HG03520 (cell line): ENCODE results near the gene MTMR2.
"Not testable (repeated sequence)": the region's sequence is repeated elsewhere in the genome, so short reads cannot be mapped to it uniquely, and the experiment has no call there.

Experiments
- ATAC-seq: cut with Tn5 transposase; IDR thresholded peaks from one replicate; pipeline ENCODE4 v1.9.1; 2021; ENCODE audit warnings: mild to moderate bottlenecking, moderate library complexity; ENCODE audit not compliant: unreplicated experiment

Gene MTMR2

DNA sequence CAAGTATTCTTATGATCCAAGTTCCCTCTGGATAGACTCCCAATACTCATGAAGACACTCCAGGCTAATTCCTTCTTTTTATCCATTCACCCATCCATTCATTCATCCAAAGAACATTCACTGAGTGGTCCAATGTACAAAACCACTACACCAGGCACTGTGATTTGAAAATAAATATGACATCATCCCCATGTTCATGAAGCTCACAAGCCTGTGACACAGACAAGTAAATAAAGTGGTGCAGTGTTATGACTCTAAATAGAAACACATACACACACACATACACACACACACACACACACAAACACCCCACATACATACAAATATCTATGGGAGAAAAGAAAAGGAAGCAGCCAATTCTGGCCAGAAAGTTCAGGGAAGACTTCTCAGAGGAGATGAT is 35.5 kb downstream of the MTMR2 start:
- ATAC-seq: no peak

DNA sequence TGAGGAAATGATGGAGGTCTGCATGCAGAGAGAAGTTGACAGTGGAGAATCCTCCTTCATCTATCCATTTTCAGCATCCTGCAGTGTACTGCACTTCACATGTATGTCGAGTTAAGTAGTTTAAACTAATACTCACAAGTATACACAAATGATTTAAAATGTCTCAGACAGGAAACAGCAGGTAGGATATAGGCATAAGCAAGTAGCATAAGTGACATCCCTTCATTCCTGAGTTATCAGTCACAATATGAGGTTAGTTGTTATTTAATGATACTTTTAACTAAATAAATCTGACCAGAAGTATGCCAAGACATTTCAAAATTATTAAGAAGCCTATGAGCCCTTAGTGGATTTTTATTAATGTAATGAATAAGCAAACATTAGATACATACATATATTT is 37.4 kb downstream of the MTMR2 start:
- ATAC-seq: no peak

DNA sequence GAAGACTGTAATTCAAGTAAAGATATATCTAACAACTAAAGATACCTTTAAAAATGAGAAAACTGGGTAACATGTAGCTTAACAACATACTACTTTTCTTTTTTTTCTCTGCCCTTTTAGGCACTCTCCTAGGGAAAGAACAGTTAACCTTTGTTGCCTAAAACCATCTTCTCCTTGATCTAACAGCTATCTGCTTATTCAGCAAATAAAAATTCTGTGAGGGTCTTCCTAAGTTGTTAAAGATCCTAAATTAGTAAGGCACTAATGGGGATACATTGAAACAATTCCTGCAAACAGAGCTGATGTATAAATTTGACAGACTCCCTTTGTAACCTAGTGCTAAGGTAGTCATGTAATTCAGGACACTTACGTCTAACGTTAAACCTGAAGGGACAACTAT is 39.1 kb downstream of the MTMR2 start:
- no peak for ATAC-seq

DNA sequence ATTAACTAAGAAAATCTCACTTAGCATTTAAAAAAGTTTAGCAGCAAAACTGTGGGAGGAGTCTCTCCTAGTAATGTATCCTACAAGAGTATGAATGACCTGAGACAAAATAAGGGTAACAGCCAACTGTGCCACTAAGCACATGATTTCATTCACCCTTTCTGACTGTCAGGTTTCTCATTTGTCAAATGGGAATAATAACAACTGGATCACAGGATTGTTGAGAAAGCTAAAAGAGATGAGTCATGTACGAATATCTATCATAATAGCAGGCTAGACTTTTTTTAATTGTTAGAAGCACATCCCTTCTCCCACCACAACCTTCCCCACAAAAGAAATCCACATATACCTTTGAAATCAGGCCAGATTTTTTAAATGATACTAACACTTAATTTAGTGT is 39.5 kb downstream of the MTMR2 start:
- ATAC-seq: no peak

DNA sequence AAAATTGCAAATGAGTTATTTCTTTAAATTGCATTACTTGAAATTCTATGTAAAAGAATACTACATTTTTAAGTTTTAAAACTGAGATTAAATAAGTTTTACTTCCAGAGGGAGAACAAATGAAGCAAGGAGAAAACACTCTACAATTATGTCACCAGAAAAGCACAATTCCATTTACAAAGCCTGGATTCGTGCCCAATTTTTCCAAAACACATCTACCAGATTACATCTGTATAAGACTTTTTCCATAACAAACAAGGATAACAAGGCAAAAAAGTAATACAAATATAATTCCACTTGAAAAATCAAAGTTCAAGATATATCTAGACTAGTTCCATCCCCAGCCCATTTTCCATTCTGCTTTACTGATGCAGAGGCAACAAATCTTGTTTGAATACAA is 40.5 kb downstream of the MTMR2 start:
- no peak for ATAC-seq

DNA sequence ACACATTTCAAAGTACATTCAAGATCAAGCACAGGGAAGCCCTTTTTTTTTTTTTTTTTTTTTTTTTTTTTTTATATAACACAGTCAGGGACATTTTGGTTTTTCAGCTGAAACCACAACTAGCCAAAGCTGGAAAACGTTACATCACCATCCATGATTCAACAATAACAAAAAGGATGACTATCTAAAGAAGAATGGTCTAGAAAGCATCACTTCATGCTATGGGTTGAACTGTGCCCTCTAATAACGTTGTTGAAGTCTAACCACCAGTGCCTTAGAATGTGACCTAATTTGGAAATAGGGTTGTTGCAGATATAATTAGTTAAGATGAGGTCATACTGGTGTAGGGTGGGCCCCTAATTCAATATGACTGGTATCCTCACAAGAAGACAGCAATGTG is 46.6 kb downstream of the MTMR2 start:
- no peak for ATAC-seq

DNA sequence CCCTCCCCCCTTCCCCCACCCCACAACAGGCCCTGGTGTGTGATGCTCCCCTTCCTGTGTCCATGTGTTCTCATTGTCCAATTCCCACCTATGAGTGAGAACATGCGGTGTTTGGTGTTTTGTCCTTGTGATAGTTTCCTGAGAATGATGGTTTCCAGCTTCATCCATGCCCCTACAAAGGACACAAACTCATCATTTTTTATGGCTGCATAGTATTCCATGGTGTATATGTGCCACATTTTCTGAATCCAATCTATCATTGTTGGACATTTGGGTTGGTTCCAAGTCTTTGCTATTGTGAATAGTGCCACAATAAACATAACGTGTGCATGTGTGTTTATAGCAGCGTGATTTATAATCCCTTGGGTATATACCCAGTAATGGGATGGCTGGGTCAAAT is 53.0 kb downstream of the MTMR2 start:
- not testable (repeated sequence) for ATAC-seq

DNA sequence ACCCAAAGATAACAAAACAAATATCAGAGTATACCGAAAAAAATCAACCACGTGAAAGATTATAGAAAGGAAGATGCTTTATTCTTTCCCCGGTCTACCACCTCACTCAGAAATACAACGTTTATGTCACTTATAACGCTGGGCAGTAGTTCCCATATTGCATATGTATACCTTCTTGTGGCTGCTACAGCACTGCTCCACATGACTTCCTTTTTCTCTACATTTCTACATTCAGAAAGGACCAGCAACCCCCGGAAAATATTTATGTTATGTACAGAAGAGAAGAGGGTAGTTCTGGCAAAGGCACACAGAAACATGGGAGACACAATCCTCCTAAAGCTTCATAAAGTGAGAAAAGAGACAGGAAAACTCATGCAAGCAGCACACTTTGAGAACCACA is 56.8 kb downstream of the MTMR2 start:
- no peak for ATAC-seq

DNA sequence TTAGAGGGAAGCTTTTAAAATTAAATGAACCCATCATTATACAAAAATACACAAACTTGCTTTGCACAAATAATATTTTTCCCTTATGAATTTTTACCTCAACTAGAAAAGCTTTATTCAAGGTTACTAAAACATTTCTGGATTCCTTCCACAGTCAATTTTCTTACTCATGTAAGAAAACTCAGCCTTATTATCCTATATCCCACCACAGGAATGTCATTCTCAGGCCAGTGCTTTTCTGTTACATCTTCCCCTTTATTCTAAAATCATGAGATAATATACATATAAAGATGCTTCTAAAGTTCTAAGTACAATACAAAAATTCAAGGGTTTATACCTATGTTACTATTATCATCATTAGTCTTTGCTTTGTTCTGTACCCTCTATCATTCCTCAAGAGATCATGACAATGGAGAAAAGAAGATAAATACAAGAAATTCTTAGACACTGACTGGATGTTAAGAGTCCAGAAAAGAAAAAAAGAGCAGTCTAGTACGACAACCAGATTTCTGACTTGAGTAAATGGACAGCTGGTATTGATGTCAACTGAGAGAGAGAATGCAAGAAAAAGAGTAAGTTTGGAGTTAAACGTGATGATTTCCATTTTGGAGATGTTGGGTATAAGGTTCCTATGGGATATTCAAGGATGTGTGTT is 60.3 kb downstream of the MTMR2 start:
- ATAC-seq: no peak

DNA sequence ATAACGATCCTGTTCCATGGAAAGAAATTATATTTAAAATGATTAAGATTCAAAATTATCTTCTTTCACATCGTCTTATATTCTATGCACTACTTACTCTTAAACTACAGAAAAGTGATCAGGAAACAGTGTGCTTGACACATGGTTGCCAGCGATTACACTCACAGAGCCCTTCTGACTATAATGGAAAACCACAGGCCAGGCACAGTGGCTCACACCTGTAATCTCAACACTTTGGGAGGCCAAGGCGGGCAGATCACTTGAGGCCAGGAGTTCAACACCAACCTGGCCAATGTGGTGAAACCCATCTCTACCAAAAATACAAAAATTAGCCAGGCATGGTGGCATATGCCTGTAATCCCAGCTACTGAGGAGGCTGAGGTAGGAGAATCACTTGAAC is 63.9 kb downstream of the MTMR2 start:
- ATAC-seq: not testable (repeated sequence)

DNA sequence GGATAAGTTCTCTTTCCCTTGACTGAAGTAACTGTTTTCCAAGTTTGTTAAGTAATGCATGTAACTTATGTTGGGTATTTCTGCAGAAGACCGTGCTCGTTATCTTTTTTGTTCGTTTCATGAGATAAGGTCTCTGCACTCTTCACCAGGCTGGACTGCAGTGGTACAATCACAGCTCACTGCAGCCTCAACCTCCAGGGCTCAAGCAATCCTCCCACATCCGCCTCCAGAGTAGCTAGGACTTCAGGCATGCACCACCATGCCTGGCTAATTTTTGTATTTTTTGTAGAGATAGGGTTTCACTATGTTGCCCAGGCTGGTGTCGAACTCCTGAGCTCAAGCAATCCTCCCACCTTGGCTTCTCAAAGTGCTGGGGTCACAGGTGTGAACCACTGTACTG is 69.5 kb downstream of the MTMR2 start:
- not testable (repeated sequence) for ATAC-seq

DNA sequence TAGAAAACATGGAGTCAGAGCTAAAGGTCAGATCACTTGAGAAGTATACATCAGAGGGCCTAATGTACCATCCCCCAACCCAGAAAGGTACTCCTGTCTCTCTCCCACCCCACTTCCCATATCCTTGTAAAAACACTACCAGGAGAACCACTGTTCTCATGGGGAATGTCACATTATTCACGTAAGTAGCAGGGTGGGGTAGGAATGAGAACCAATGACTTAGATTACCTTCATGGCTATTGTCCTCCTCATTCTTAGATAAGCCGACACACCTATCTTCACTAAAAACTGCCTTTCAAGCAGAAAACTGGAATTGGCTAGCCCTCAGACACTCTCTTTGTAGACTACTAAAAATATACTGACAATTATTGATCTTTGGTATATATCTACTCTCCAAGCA is 70.0 kb downstream of the MTMR2 start:
- no peak for ATAC-seq

DNA sequence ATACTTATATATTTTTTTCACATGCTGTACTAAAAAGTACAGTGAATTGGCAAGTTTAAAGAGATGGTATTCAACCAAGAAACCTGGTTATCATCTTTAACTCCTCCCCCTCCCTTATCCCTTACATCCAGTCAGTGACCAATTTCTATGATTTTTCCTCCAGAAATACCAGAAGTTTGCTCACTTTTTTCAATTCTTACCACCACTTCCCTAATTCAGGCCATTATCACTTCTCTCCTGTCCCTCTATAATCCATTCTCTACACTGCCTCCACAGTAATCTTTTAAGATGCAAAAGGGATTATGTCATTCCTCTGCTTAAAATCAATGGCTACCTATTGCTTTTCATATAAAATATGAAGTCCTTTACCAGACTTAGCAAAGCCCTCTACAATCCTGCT is 70.8 kb downstream of the MTMR2 start:
- ATAC-seq: no peak

DNA sequence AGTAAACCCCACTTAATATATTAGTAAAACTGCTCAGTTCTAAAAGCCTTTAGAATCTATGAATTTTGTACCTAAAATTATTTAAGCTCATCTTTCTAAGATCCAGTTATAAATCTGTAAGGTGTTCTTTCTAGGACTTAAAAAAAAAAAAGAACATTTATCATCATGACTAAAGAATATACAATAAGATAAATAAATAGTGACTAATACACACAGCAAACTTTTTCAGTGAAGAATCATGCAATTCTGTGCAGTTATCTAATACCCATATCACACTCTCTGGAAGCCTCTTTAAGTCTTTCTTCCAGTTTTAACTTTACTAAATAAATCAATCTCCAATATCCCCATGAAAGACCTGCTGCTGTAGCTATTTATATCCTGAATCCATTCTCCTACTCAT is 73.8 kb downstream of the MTMR2 start:
- no peak for ATAC-seq

DNA sequence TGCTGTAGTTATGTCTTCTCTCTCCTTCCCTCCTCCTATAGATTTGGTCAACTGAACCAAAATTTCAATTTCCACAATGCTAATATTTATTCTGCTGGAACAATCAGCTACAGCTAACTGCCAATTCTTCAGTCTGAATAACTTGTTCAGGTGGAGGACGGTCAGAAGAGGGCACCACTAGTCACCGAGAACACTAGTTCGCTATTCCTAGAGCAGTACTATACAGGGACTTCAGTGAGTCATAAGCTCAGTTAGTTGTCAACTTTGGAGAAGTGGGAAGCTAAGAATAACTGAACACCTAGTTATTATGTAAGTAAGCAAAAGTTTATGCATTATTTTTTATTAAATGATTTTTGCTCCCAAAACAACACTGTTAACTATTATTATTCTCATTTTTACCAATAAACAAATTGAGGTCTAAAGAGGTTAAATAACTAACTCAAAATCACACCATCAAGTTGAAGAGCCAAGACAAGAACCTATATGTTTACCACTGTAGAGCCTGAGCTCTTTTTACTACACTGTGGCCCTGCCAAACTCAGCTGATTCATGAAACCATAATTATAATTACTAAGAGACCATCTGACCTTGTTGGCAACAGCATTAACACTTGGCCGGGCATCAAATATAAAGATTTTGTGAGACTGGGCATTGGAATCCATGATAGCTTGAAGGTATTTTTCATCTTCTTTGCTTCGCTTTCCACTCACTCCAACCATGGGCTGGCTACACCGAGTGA is 74.7 kb downstream of the MTMR2 start:
- no peak for ATAC-seq

DNA sequence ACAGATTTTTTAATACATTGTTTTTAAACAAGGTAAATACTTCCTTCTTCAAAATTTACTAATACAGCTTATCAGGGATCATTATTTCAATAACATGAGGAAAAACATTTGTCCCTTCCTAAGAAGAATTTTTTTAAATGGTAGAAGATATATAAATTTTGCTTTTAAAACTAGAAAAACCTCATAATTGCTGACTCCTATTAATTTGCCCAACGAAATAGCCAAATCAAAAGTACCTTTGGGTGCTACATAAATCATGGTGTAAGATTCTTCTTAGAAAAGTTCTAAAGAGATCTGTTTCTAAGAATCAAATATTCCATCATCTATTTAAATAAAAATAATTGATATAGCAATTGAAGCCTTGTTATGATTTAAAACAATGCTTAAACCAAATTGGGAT is 78.7 kb downstream of the MTMR2 start:
- no peak for ATAC-seq

DNA sequence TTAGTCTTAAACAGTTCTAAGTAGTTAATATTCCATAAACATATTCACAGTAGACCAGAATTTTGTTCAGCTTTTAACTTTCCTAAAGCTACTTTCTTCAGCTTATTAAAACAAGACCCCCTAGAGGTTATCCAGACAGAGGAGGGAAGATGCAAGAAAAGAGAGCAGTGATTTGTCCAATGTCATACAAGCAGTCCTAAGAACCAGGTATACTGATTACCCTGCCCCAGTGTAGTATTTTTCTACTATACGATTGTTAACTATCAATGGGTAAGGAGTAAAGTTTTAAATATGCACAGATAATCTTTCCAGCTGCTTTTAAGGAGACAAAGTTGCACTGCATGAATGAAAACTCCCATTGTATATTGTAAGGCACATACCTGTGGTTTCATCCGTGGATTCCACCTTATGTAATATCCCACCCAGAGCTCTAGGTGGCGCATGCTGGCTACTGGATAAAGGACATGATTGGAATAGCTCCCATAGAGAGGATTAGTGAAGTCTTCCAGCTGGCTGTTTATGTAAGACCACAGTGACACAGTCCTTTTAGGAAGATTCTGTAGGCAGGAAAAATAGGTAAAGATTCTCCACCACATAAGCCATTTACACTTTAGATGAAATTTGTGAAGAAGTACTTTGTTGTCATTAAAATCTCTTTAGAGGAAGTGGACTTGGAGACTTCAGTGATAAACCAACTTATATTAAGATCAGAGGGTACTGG is 88.0 kb downstream of the MTMR2 start:
- ATAC-seq: peak; percentile 88

DNA sequence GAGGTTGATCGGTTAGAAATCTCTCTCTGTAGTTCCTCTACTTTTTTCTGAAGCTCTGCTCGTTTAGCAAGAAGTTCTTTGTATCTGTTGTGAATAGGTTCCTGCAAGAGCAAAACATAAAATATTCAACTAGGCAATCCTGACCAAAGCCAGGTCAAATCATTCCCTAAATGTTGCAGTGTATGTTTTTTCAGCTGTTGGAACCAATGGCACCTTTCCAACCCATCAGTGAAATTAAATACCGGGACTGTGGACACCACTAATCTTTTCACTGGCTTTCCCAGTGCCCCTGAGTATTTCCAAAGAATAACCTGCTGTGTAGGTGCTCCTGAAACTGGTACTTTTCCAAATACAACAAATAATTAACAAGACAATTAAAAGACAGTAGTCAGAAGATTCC is 88.6 kb downstream of the MTMR2 start:
- ATAC-seq: no peak

DNA sequence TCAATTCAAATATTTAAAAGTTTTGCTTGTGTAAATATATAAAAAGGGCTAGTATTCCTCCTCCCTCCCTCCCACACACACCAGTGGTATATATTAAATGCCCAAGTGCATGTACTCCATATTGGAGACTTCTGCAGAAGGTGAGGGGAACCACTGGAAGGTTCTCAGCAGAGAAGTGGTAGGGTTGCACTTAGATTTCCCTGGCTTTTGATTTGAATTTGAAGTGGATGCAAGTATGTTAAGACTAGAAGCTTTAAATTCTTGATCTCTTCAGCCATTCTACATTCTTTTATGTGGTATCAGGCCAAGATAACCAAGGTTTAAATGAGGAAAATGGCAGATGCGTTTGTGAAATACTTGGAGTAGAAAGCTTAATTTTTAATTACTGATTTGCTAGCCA is 90.5 kb downstream of the MTMR2 start:
- ATAC-seq: no peak

DNA sequence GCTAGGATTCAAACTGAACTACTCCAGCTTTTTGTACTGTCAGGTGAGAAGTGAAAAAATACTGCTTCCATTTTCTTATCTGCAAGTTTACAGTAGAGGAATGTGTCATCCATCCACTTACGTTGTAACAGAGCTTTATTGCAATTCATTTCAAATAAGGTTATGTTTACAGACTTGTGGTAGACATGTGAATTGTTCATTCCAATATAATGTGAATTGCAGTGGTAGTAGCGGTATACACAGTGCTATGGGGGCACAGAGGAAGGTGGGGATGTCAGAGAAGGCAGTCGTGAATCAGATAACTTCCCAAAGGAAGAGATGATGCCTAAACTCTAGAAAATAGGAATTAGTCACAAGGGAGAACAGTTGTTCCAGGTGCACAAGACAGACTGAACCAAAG is 91.1 kb downstream of the MTMR2 start:
- ATAC-seq: no peak

DNA sequence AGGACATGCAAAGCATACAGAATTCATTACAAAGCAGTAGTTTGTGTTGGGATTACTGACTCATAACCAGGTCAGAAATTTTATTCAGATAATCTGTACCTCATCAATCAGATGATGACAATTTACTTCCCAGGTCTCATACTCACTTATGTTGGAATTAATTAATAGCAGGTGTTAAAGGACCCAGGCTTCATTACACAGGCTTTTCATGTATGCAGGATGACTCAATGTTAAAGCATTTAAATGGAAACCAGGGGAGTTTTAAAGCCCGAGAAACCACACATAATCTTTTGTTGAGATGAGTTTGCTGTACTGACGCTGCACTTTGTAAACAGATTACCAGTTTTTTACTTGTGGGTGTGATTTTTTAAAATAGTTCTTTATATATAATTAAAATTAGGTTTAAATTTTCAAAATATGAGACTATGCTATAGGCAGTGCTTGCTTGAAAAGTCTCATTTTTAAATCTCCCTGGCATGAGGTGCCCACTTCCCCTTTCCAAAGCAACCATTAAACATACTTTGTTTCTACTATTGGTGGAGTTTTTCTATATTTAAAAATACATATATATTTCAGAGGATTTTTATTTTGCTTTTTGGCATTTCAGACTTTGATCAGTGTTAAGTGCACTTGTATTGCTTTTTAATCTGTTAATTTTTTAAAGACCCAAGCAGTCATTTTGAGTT is 92.6 kb downstream of the MTMR2 start:
- ATAC-seq: no peak
